Brain microvascular endothelial cell (primary cell): ENCODE measurements around the gene FGD1.
"Not testable (repeated sequence)": the region's sequence is repeated elsewhere in the genome, so short reads cannot be mapped to it uniquely, and the experiment has no call there.

Experiments
- DNase-seq: peaks from one replicate; pipeline ENCODE4 v3.0.0-alpha.2; 2020
- H3K27ac ChIP-seq: fragments of 250-450 bp; sonication (Bioruptor Pico); 2 replicates; pipeline ENCODE4 v1.5.1; 2020; ENCODE audit warnings: mild to moderate bottlenecking, moderate library complexity
- H3K27me3 ChIP-seq: fragments of 250-450 bp; sonication (Bioruptor Pico); replicated peaks from 2 replicates; pipeline ENCODE4 v1.5.1; 2020; ENCODE audit warnings: mild to moderate bottlenecking
- H3K36me3 ChIP-seq: fragments of 250-450 bp; sonication (Bioruptor Pico); replicated peaks from 2 replicates; pipeline ENCODE4 v1.5.1; 2020; ENCODE audit warnings: mild to moderate bottlenecking
- H3K4me3 ChIP-seq: 2 replicates; pipeline ENCODE4 v1.5.1; 2011; ENCODE audit warnings: low read depth, mild to moderate bottlenecking, control low read depth, low read length, moderate library complexity
- CTCF ChIP-seq: IDR thresholded peaks from 2 replicates; pipeline ENCODE4 v1.5.1; 2011; ENCODE audit warnings: low read depth, mild to moderate bottlenecking, moderate library complexity, low read length, control low read depth, inconsistent platforms; ENCODE audit errors: missing control alignments
- in situ Hi-C: cut with HindIII; loops from 2 replicates; pipeline ENCODE4 v1.10.0; 2017; ENCODE audit warnings: low sequenced_read_pairs, low pct_ligation_motif_present

Gene FGD1

GRCh38 chrX:54494166-54494988 lies 1.7 kb downstream of the FGD1 start:
- no peaks in the 10 kb centered on the region for H3K27me3 ChIP-seq
- H3K27ac ChIP-seq = no peak overlapping the region
- H3K36me3 ChIP-seq = no peaks in the 10 kb centered on the region
- H3K4me3 ChIP-seq = peak overlapping the region; percentile 66
- DNase-seq = no peak
- in situ Hi-C loops = no loop called here
- TF ChIP-seq CTCF = no peak

GRCh38 chrX:54492340-54492739 lies 3.7 kb downstream of the FGD1 start:
- in situ Hi-C loops = no loop called here
- TF ChIP-seq CTCF = no peak
- Histone ChIP-seq H3K27ac (peak overlapping the region; percentile 29), H3K4me3 (no peak overlapping the region), H3K36me3 (no peaks in the 10 kb centered on the region), H3K27me3 (no peaks in the 10 kb centered on the region)
- peak; percentile 48 for DNase-seq

- DNase-seq = not testable (repeated sequence)
Observed at GRCh38 chrX:54489819-54490218, 6.2 kb downstream of the FGD1 start.

GRCh38 chrX:54484666-54485065 lies 11.4 kb downstream of the FGD1 start:
- no peak for TF ChIP-seq CTCF
- Histone ChIP-seq H3K36me3 (no peaks in the 10 kb centered on the region), H3K27ac (no peak overlapping the region), H3K4me3 (no peak overlapping the region), H3K27me3 (no peaks in the 10 kb centered on the region)
- no peak for DNase-seq
- in situ Hi-C loops = no loop called here

More at GRCh38 chrX:54489819-54490218, 6.2 kb downstream of the FGD1 start:
- H3K4me3 ChIP-seq, H3K27ac ChIP-seq, H3K36me3 ChIP-seq, H3K27me3 ChIP-seq, in situ Hi-C loops: not testable (repeated sequence)

GRCh38 chrX:54483946-54484345 lies 12.1 kb downstream of the FGD1 start:
- in situ Hi-C loops = no loop called here
- Histone ChIP-seq H3K27ac (no peak overlapping the region), H3K36me3 (no peaks in the 10 kb centered on the region), H3K4me3 (no peak overlapping the region), H3K27me3 (no peaks in the 10 kb centered on the region)
- no peak for DNase-seq
- TF ChIP-seq CTCF = no peak

- no peaks in the 10 kb centered on the region for H3K36me3 ChIP-seq
- no peak overlapping the region for H3K27ac ChIP-seq
- H3K4me3 ChIP-seq = no peak overlapping the region
- in situ Hi-C loops = no loop called here
- DNase-seq = no peak
- H3K27me3 ChIP-seq = no peaks in the 10 kb centered on the region
- TF ChIP-seq CTCF = no peak
Observed at GRCh38 chrX:54482839-54483593, 13.0 kb downstream of the FGD1 start.
